BLaER1 treated with 17β-estradiol and CSF1 and Interleukin-3, amounts not matched to agents 10 nM and 100 nM (cell line): ENCODE results near the gene TBX19.

Experiments
- H3K27ac ChIP-seq, 11 experiments: shearing (Covaris generic); formaldehyde crosslinking; 2 replicates each; pipeline ENCODE4 v1.8.1; 2022
- H3K27me3 ChIP-seq, 11 experiments: shearing (Covaris generic); formaldehyde crosslinking; 2 replicates each; pipeline ENCODE4 v1.8.1; 2022
- H3K36me3 ChIP-seq, 11 experiments: shearing (Covaris generic); formaldehyde crosslinking; 2 replicates each; pipeline ENCODE4 v1.8.1; 2022
- H3K4me1 ChIP-seq, 10 experiments: shearing (Covaris generic); formaldehyde crosslinking; 2 replicates each; pipeline ENCODE4 v1.8.1; 2022
- H3K4me2 ChIP-seq, 11 experiments: shearing (Covaris generic); formaldehyde crosslinking; 2 replicates each; pipeline ENCODE4 v1.8.1; 2022
- H3K4me3 ChIP-seq, 10 experiments: shearing (Covaris generic); formaldehyde crosslinking; 2 replicates each; pipeline ENCODE4 v1.8.1; 2022
- H3K9ac ChIP-seq, 11 experiments: shearing (Covaris generic); formaldehyde crosslinking; 2 replicates each; pipeline ENCODE4 v1.8.1; 2022
- H3K9me3 ChIP-seq, 11 experiments: shearing (Covaris generic); formaldehyde crosslinking; replicated peaks in 1 of 11; 2 replicates each; pipeline ENCODE4 v1.8.1; 2022
- H4K20me1 ChIP-seq, 11 experiments: shearing (Covaris generic); formaldehyde crosslinking; 2 replicates each; pipeline ENCODE4 v1.8.1; 2022
- Cebpa-rat ChIP-seq, 11 experiments: shearing (Covaris generic); IDR thresholded peaks; 2 replicates each; pipeline ENCODE4 v1.8.1; 2022

The TBX19 gene

GRCh38 chr1:168246506-168246905 is 34.2 kb upstream of the TBX19 start:
- no peaks in the 10 kb centered on the region for H3K27me3 ChIP-seq
- peaks cover 35 to 96% (median 46%) of the 10 kb centered on the region in 11 experiments; a peak in 21 of 22 replicates for H4K20me1 ChIP-seq
- H3K9me3 ChIP-seq: 0 out of 22 replicates have a peak, but pooled peaks cover 0 to 7% (median 0%) of the 10 kb centered on the region in 11 experiments
- H3K4me3 ChIP-seq: no peak overlapping the region
- TF ChIP-seq Cebpa-rat (IDR thresholded peaks at IDR 0.05): no peak; a peak in 1 of 22 replicates
- H3K4me2 ChIP-seq: no peak overlapping the region
- H3K9ac ChIP-seq: no peak overlapping the region
- no peak overlapping the region for H3K27ac ChIP-seq
- H3K4me1 ChIP-seq: peaks cover 9 to 19% (median 14%) of the 10 kb centered on the region in 10 experiments; a peak in 19 of 20 replicates
- peaks cover 94 to 100% (median 96%) of the 10 kb centered on the region in 11 experiments for H3K36me3 ChIP-seq

- Histone ChIP-seq H3K27me3 (no peaks in the 10 kb centered on the region), H3K27ac (no peak overlapping the region), H4K20me1 (peaks cover 17 to 79% (median 24%) of the 10 kb centered on the region in 11 experiments; a peak in 17 of 22 replicates), H3K9ac (no peak overlapping the region), H3K9me3 (peaks cover 27 to 45% (median 34%) of the 10 kb centered on the region in 11 experiments), H3K36me3 (peaks cover 85 to 100% (median 94%) of the 10 kb centered on the region in 11 experiments), H3K4me2 (no peak overlapping the region), H3K4me1 (no peaks in the 10 kb centered on the region), H3K4me3 (no peak overlapping the region)
- TF ChIP-seq Cebpa-rat (IDR thresholded peaks at IDR 0.05): no peak
These were observed 28.4 kb upstream of the TBX19 start for GRCh38 chr1:168252204-168252733.

DNA sequence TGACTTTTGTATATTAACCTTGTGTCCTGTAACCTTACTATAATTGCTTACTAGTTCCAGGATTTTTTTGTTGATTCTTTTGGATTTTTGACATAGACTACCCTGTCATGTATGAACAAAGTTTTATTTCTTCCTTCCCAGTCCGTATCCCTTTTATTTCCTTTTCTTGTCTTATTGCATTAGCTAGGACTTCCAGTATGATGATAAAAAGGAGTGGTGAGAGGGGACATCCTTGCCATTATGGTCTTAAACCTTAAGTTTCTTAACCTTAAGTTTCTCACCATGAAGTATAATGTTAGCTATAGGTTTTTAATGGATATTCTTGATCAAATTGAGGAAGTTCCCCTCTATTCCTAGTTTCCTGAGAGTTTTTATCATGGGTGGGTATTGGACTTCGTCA is 24.5 kb upstream of the TBX19 start:
- H3K4me2 ChIP-seq: no peak overlapping the region
- H3K4me3 ChIP-seq: no peak overlapping the region
- H3K9me3 ChIP-seq: peaks cover 27 to 41% (median 34%) of the 10 kb centered on the region in 11 experiments
- TF ChIP-seq Cebpa-rat (IDR thresholded peaks at IDR 0.05): no peak
- H3K27ac ChIP-seq: no peak overlapping the region
- no peaks in the 10 kb centered on the region for H3K4me1 ChIP-seq
- H4K20me1 ChIP-seq: peaks cover under 1 to 79% (median 10%) of the 10 kb centered on the region in 11 experiments; a peak in 13 of 22 replicates
- no peaks in the 10 kb centered on the region for H3K27me3 ChIP-seq
- H3K36me3 ChIP-seq: peaks cover 60 to 100% (median 81%) of the 10 kb centered on the region in 11 experiments
- H3K9ac ChIP-seq: no peak overlapping the region

GRCh38 chr1:168257397-168257796 is 23.3 kb upstream of the TBX19 start:
- Histone ChIP-seq H3K27ac (no peak overlapping the region), H3K4me3 (no peak overlapping the region), H3K9ac (no peak overlapping the region), H3K4me1 (no peaks in the 10 kb centered on the region), H3K36me3 (peaks cover 57 to 99% (median 82%) of the 10 kb centered on the region in 11 experiments), H3K27me3 (no peaks in the 10 kb centered on the region), H3K4me2 (no peak overlapping the region), H4K20me1 (peaks cover 0 to 76% (median 5%) of the 10 kb centered on the region in 11 experiments; a peak in 11 of 22 replicates), H3K9me3 (peaks cover 27 to 41% (median 34%) of the 10 kb centered on the region in 11 experiments)
- TF ChIP-seq Cebpa-rat (IDR thresholded peaks at IDR 0.05): no peak

- Histone ChIP-seq H3K4me3 (no peak overlapping the region), H4K20me1 (peaks cover 0 to 59% (median 5%) of the 10 kb centered on the region in 11 experiments; a peak in 8 of 22 replicates), H3K4me2 (no peak overlapping the region), H3K36me3 (peaks cover 55 to 99% (median 81%) of the 10 kb centered on the region in 11 experiments), H3K9me3 (peaks cover 25 to 43% (median 37%) of the 10 kb centered on the region in 11 experiments), H3K9ac (no peak overlapping the region), H3K27me3 (no peaks in the 10 kb centered on the region), H3K4me1 (no peaks in the 10 kb centered on the region), H3K27ac (no peak overlapping the region)
- no peak for TF ChIP-seq Cebpa-rat (IDR thresholded peaks at IDR 0.05)
These were observed 21.1 kb upstream of the TBX19 start for GRCh38 chr1:168259567-168259966.

DNA sequence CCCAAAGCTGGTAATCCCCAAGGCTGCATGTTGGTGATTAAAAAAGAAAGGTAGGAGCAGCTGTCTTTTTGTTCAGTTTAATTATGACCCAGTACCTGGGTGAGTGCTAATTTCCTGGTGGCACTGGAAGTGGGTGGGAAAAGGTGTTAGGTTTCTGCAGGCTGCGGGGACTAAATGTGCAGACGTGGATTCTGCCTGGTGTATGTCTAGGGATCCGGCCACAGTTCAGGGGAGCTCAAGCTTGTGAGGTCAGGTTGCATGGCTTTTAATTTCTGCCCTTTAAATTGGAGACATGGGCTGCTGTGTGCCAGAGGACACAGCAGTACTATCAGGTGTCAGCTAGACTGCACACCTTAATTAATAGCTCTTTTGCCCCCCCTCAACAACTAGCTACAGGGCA is 20.3 kb upstream of the TBX19 start:
- Histone ChIP-seq H3K27ac (no peak overlapping the region), H3K36me3 (peaks cover 55 to 99% (median 81%) of the 10 kb centered on the region in 11 experiments), H3K4me2 (no peak overlapping the region), H3K4me3 (no peak overlapping the region), H4K20me1 (peaks cover 0 to 59% (median 5%) of the 10 kb centered on the region in 11 experiments; a peak in 8 of 22 replicates), H3K9ac (no peak overlapping the region), H3K9me3 (peaks cover 24 to 43% (median 37%) of the 10 kb centered on the region in 11 experiments), H3K4me1 (no peaks in the 10 kb centered on the region), H3K27me3 (no peaks in the 10 kb centered on the region)
- no peak for TF ChIP-seq Cebpa-rat (IDR thresholded peaks at IDR 0.05)

GRCh38 chr1:168261390-168261789 is 19.3 kb upstream of the TBX19 start:
- Histone ChIP-seq H3K4me1 (no peaks in the 10 kb centered on the region), H3K27ac (no peak overlapping the region), H3K4me3 (no peak overlapping the region), H3K27me3 (no peaks in the 10 kb centered on the region), H3K4me2 (no peak overlapping the region), H3K9ac (no peak overlapping the region), H4K20me1 (peaks cover 0 to 56% (median 5%) of the 10 kb centered on the region in 11 experiments; a peak in 8 of 22 replicates), H3K36me3 (peaks cover 55 to 99% (median 79%) of the 10 kb centered on the region in 11 experiments), H3K9me3 (peaks cover 23 to 43% (median 36%) of the 10 kb centered on the region in 11 experiments)
- no peak for TF ChIP-seq Cebpa-rat (IDR thresholded peaks at IDR 0.05)

DNA sequence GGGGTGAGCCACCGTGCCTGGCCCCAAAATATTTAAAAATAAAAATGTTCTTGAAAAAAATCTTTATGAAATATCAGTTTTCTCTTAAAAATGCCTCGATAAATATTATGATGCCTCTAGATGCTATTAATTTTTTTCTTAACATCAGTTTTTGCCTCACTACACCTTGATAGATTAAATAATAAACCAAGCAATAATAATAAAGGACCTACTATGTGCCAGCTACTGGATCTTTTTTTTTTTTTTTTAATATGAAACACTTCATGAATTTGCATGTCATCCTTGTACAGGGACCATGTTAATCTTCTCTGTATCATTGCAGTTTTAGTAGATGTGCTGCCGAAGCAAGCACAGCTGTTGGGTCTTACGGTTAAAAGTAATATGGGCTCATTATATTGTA is 17.5 kb upstream of the TBX19 start:
- H3K9me3 ChIP-seq: peaks cover 33 to 54% (median 47%) of the 10 kb centered on the region in 11 experiments
- peaks cover 47 to 99% (median 73%) of the 10 kb centered on the region in 11 experiments for H3K36me3 ChIP-seq
- H3K9ac ChIP-seq: no peak overlapping the region
- H3K4me2 ChIP-seq: no peak overlapping the region
- H3K27me3 ChIP-seq: no peaks in the 10 kb centered on the region
- TF ChIP-seq Cebpa-rat (IDR thresholded peaks at IDR 0.05): no peak
- no peak overlapping the region for H3K4me3 ChIP-seq
- peaks cover 0 to 40% (median 5%) of the 10 kb centered on the region in 11 experiments; a peak in 8 of 22 replicates for H4K20me1 ChIP-seq
- no peaks in the 10 kb centered on the region for H3K4me1 ChIP-seq
- no peak overlapping the region for H3K27ac ChIP-seq

GRCh38 chr1:168264296-168264695 is 16.4 kb upstream of the TBX19 start:
- H3K27ac ChIP-seq: no peak overlapping the region
- no peaks in the 10 kb centered on the region for H3K27me3 ChIP-seq
- H3K4me2 ChIP-seq: no peak overlapping the region
- no peak overlapping the region for H3K4me3 ChIP-seq
- no peak for TF ChIP-seq Cebpa-rat (IDR thresholded peaks at IDR 0.05)
- H3K9me3 ChIP-seq: peaks cover 38 to 65% (median 54%) of the 10 kb centered on the region in 11 experiments
- H3K4me1 ChIP-seq: no peaks in the 10 kb centered on the region
- H4K20me1 ChIP-seq: peaks cover 0 to 28% (median 5%) of the 10 kb centered on the region in 11 experiments; a peak in 8 of 22 replicates
- H3K9ac ChIP-seq: no peak overlapping the region
- peaks cover 37 to 99% (median 74%) of the 10 kb centered on the region in 11 experiments for H3K36me3 ChIP-seq
